ENCODE measurements around the gene MAN1A2. TPM values are rescaled to one million over a fixed set of nuclear protein-coding genes. Genes with fewer than 3 reads are reported as not detected.

The MAN1A2 gene
- polyA plus RNA-seq, 3 donors, result 4.0 to 10.5 (median 7.2) TPM

DNA sequence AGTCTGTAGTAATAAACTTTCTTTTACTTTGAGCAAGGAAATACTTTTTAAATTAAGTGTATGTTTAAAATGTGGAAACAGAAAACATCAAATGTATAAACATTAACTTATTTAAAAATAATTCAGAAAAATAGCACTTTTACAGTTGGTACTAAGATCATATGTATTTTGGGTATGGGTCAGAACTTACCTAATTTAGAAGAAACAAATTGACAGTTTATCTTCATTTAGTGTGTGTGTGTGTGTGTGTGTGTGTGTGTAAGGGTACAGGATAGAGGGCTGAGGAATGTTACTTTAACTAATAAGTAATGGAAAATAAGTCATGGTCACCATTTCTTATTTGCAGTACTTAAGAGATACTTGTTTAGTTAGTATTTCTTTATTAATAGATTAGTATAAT, 3.3 kb downstream of the MAN1A2 start:
- H3K4me1 Mint-ChIP-seq, result peaks cover 62% of the 10 kb centered on the region
- no peak overlapping the region for H3K27ac Mint-ChIP-seq
- no peak for DNase-seq
- Histone ChIP-seq H3K27me3 (ENCODE audit: control insufficient read depth in 2 of 2, insufficient read depth in 2 of 2, low read length in 2 of 2) (no peaks in the 10 kb centered on the region), H3K9ac (ENCODE audit: insufficient read depth, low read length, poor library complexity, severe bottlenecking) (no peak overlapping the region), H3K4me3 (replicated peaks in 1 of 3; ENCODE audit: low read depth in 2 of 3, low read length in 3 of 3) (peak overlapping the region in 1 of 3 experiments; percentile 7), H3K27ac (ENCODE audit: low read depth in 1 of 2, low read length in 2 of 2) (no peak overlapping the region), H3K4me1 (ENCODE audit: control insufficient read depth in 1 of 2, insufficient read depth in 2 of 2, low read length in 2 of 2) (peaks cover 32 to 51% of the 10 kb centered on the region in 2 donors), H3K36me3 (replicated peaks in 1 of 2; ENCODE audit: control insufficient read depth in 1 of 2, insufficient read depth in 2 of 2, low read length in 2 of 2) (no peaks in the 10 kb centered on the region), H3K4me2 (replicated peaks; ENCODE audit: extremely low read depth, low read length, poor library complexity, severe bottlenecking) (peak overlapping the region; percentile 79), H2AFZ (ENCODE audit: insufficient read depth, low read depth, low read length, poor library complexity, severe bottlenecking) (no peak overlapping the region), H3K9me3 (replicated peaks in 1 of 2; ENCODE audit: control insufficient read depth in 1 of 2, insufficient read depth in 1 of 2, low read length in 2 of 2) (no peaks in the 10 kb centered on the region), H4K20me1 (ENCODE audit: insufficient read depth, low read length) (peaks cover 32% of the 10 kb centered on the region), H3K79me2 (ENCODE audit: insufficient read depth, low read length) (peaks cover 88% of the 10 kb centered on the region)
- peaks cover 0 to 4% (median 0%) of the 10 kb centered on the region in 3 donors for H3K27me3 Mint-ChIP-seq (ENCODE audit: low read depth in 3 of 3)
- no peaks in the 10 kb centered on the region for H3K9me3 Mint-ChIP-seq
- intact Hi-C loops (cut with micrococcal nuclease), result no loop called here
- H3K36me3 Mint-ChIP-seq, result no peaks in the 10 kb centered on the region
- H3K4me3 Mint-ChIP-seq, result peak overlapping the region in 1 of 2 donors; percentile 73
- TF ChIP-seq, protein P1, sequence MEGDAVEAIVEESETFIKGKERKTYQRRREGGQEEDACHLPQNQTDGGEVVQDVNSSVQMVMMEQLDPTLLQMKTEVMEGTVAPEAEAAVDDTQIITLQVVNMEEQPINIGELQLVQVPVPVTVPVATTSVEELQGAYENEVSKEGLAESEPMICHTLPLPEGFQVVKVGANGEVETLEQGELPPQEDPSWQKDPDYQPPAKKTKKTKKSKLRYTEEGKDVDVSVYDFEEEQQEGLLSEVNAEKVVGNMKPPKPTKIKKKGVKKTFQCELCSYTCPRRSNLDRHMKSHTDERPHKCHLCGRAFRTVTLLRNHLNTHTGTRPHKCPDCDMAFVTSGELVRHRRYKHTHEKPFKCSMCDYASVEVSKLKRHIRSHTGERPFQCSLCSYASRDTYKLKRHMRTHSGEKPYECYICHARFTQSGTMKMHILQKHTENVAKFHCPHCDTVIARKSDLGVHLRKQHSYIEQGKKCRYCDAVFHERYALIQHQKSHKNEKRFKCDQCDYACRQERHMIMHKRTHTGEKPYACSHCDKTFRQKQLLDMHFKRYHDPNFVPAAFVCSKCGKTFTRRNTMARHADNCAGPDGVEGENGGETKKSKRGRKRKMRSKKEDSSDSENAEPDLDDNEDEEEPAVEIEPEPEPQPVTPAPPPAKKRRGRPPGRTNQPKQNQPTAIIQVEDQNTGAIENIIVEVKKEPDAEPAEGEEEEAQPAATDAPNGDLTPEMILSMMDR (IDR thresholded peaks at IDR 0.05), result no peak

DNA sequence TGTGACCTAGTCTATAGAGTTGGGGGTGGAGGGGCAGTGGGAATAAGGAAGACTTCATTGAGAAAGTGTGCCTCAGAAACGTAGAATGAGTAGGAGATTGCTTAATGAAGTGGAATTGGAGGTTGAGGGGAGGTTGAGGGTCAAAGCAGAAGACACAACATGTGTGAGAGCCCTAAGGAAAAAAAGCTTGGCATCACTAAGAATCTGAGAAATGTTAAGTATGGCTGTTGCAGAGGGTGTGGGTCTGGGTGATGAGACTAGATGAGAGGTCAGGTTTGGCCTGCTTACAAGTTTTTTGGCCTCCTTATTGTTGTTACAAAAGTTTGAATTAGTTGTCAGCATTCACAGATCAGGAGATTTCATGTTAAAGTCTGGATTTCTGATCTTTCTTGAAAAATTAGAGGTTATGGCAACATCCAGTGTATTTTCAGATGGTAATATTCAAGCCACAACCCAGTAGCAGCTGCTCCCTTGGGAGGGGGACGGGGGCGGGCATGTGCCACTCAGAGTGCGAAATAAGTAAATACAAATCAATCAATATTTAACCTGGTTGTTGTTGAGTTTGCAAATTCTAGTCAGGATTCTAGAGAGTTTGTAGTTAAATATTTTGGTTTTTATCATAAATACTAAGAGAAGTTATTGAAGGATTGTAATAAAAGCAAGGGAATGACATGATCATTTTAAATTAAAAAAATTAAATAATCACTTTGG, 4.3 kb downstream of the MAN1A2 start:
- Histone ChIP-seq H2AFZ (ENCODE audit: insufficient read depth, low read depth, low read length, poor library complexity, severe bottlenecking) (no peak overlapping the region), H3K36me3 (replicated peaks in 1 of 2; ENCODE audit: control insufficient read depth in 1 of 2, insufficient read depth in 2 of 2, low read length in 2 of 2) (no peaks in the 10 kb centered on the region), H3K9ac (ENCODE audit: insufficient read depth, low read length, poor library complexity, severe bottlenecking) (no peak overlapping the region), H3K4me2 (replicated peaks; ENCODE audit: extremely low read depth, low read length, poor library complexity, severe bottlenecking) (no peak overlapping the region), H3K79me2 (ENCODE audit: insufficient read depth, low read length) (peaks cover 91% of the 10 kb centered on the region), H3K27me3 (ENCODE audit: control insufficient read depth in 2 of 2, insufficient read depth in 2 of 2, low read length in 2 of 2) (no peaks in the 10 kb centered on the region), H3K27ac (ENCODE audit: low read depth in 1 of 2, low read length in 2 of 2) (no peak overlapping the region), H3K9me3 (replicated peaks in 1 of 2; ENCODE audit: control insufficient read depth in 1 of 2, insufficient read depth in 1 of 2, low read length in 2 of 2) (peaks cover 0 to 4% of the 10 kb centered on the region in 2 donors), H4K20me1 (ENCODE audit: insufficient read depth, low read length) (peaks cover 36% of the 10 kb centered on the region), H3K4me1 (ENCODE audit: control insufficient read depth in 1 of 2, insufficient read depth in 2 of 2, low read length in 2 of 2) (peaks cover 24 to 41% of the 10 kb centered on the region in 2 donors), H3K4me3 (replicated peaks in 1 of 3; ENCODE audit: low read depth in 2 of 3, low read length in 3 of 3) (no peak overlapping the region)
- TF ChIP-seq, protein P1 (IDR thresholded peaks at IDR 0.05), result no peak
- peaks cover 53% of the 10 kb centered on the region for H3K4me1 Mint-ChIP-seq
- H3K27ac Mint-ChIP-seq, result peak overlapping the region in 3 of 7 donors; percentile 25 to 67 (median 28)
- 0% methylated on average over 1 of the region's 4 CpGs for WGBS (ENCODE audit: insufficient coverage)
- DNase-seq, result no peak
- H3K4me3 Mint-ChIP-seq, result peak overlapping the region; percentile 2 to 7
- intact Hi-C loops (cut with micrococcal nuclease), result no loop called here
- H3K36me3 Mint-ChIP-seq, result peaks cover 5 to 7% of the 10 kb centered on the region in 2 donors
- peaks cover 0 to 2% (median 0%) of the 10 kb centered on the region in 3 donors for H3K27me3 Mint-ChIP-seq (ENCODE audit: low read depth in 3 of 3)
- H3K9me3 Mint-ChIP-seq, result peaks cover 0 to 9% (median 4%) of the 10 kb centered on the region in 7 donors
